Chondrocyte (in vitro differentiated cells): ENCODE data around the gene RNF169. TPM values are rescaled to one million over a fixed set of nuclear protein-coding genes. Genes with fewer than 3 reads are reported as not detected.

Experiments used
- DNase-seq: peaks from one replicate; pipeline ENCODE4 v3.0.0; 2021; ENCODE audit warnings: mixed read lengths, low spot score
- H3K27ac Mint-ChIP-seq: one replicate; pipeline ENCODE4 v1.8.0; 2021; ENCODE audit warnings: mild to moderate bottlenecking, moderate library complexity, mixed read lengths; ENCODE audit not compliant: unreplicated experiment
- H3K27me3 Mint-ChIP-seq: 2 replicates; pipeline ENCODE4 v1.8.0; 2021; ENCODE audit warnings: low read depth, mixed read lengths
- H3K36me3 Mint-ChIP-seq: 2 replicates; pipeline ENCODE4 v1.8.0; 2021; ENCODE audit warnings: low read depth, mixed read lengths
- H3K4me1 Mint-ChIP-seq: 2 replicates; pipeline ENCODE4 v1.8.0; 2021; ENCODE audit warnings: low read depth, mild to moderate bottlenecking, mixed read lengths
- H3K4me3 Mint-ChIP-seq: one replicate; pipeline ENCODE4 v1.8.0; 2021; ENCODE audit warnings: mild to moderate bottlenecking, moderate library complexity, mixed read lengths; ENCODE audit not compliant: unreplicated experiment
- H3K9me3 Mint-ChIP-seq: 2 replicates; pipeline ENCODE4 v1.8.0; 2021; ENCODE audit warnings: low read depth, mixed read lengths
- total RNA-seq: library from RNA; stranded (reverse); gene quantifications from 3 replicates; pipeline ENCODE4 v1.2.1, GENCODE V29; 2021
- TF ChIP-seq, protein P1 (sequence below): fragments of 200-600 bp; sonication (generic); IDR thresholded peaks from 2 replicates; pipeline ENCODE4 v1.5.0; 2021; ENCODE audit warnings: antibody characterized with exemption, mild to moderate bottlenecking, moderate library complexity

Gene RNF169
- total RNA-seq, 1 donor from 2014 or later: 13.1 TPM

DNA sequence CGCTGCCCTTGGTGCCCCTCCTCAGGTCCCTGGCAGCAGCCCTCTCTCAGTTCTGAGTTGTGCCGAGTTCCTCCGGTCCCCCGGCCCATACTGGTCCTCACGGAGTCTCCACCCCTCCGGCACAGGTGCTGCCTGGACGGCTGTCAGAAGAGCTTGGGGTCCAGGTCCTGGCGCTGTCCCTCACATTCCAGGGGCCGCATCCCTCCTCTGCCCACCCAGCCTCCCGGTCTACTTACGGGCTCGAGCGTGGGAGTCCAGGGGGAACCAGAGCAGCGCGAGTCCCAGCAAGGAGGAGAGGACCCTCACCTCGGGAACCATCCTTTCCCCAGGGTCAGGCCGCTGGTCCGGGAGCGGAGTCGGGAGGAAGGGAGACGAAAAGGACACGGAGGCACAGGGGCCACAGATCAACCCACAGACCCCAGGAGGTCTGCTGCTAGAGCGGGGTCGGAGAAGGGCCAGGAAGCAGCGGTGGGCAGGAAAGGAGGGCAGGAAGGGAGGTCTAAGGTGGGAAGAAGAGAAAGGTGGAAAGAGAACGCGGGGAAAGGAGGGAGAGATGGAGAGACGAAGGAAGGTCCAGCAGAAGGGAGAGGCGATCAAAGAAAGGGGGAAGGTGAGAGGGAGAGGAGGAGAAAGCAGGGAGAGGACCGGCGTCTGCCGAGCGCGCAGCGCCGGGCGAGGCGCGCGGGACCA lies 17.9 kb upstream of the RNF169 start:
- Mint-ChIP-seq H3K4me3 (peak overlapping the region; percentile 63), H3K9me3 (no peaks in the 10 kb centered on the region), H3K27ac (no peak overlapping the region), H3K4me1 (peaks cover 9% of the 10 kb centered on the region), H3K36me3 (no peaks in the 10 kb centered on the region), H3K27me3 (peaks cover 50% of the 10 kb centered on the region)
- DNase-seq: no peak
- TF ChIP-seq, protein P1, sequence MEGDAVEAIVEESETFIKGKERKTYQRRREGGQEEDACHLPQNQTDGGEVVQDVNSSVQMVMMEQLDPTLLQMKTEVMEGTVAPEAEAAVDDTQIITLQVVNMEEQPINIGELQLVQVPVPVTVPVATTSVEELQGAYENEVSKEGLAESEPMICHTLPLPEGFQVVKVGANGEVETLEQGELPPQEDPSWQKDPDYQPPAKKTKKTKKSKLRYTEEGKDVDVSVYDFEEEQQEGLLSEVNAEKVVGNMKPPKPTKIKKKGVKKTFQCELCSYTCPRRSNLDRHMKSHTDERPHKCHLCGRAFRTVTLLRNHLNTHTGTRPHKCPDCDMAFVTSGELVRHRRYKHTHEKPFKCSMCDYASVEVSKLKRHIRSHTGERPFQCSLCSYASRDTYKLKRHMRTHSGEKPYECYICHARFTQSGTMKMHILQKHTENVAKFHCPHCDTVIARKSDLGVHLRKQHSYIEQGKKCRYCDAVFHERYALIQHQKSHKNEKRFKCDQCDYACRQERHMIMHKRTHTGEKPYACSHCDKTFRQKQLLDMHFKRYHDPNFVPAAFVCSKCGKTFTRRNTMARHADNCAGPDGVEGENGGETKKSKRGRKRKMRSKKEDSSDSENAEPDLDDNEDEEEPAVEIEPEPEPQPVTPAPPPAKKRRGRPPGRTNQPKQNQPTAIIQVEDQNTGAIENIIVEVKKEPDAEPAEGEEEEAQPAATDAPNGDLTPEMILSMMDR: no peak

DNA sequence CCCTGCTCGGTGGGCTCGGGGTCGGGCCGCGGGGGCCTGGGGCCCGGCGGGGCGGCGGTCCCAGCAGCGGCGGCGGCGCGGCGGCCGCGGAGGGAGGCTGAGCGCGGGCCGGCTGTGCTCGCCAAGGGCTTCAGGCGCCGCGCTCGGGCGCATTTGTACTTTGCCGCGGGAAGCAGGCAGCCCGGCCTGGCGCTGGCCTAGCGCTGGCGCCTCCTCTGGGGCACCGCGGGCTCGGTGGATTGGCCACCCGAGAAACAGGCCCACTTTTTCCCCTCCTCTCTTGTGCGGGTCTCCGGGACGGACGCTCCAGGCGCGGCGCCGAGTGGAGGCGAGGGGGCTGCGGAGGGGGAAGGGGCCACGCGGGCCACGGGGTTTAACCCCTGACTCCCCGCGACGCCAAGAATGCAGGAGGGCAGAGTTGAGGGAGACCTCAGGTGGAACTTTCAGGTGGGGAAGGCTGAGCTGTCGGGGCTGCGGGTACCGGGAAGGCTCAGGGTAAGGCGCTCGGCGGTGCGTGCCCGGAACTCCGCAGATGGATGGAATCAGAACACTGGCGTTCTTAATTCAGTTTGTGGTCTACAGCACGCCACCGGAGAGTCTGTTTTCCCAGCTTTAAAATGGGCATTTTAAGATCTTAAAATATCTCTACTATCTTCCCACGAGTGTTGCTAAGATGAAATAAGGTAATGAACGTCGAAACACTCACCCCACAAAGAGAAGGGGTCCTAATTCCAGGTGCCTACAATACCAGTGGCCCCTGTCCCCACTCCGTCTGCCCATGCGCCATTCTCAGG lies 17.2 kb upstream of the RNF169 start, which contains the start of gene CHRDL2:
TSS of gene CHRDL2 (minus strand) at position 126 of the 794 bp plus-strand sequence. CDS start 538 bp downstream, outside the sequence.
- H3K4me3 Mint-ChIP-seq: peak within 1 kb of the TSS; percentile 63
- H3K27ac Mint-ChIP-seq: no peak within 1 kb of the TSS
- no peaks in the 10 kb centered on the region for H3K36me3 Mint-ChIP-seq
- peaks cover 5% of the 10 kb centered on the region for H3K4me1 Mint-ChIP-seq
- no peak for DNase-seq
- H3K9me3 Mint-ChIP-seq: no peaks in the 10 kb centered on the region
- TF ChIP-seq, protein P1: peak; percentile 35
- H3K27me3 Mint-ChIP-seq: peaks cover 48% of the 10 kb centered on the region

DNA sequence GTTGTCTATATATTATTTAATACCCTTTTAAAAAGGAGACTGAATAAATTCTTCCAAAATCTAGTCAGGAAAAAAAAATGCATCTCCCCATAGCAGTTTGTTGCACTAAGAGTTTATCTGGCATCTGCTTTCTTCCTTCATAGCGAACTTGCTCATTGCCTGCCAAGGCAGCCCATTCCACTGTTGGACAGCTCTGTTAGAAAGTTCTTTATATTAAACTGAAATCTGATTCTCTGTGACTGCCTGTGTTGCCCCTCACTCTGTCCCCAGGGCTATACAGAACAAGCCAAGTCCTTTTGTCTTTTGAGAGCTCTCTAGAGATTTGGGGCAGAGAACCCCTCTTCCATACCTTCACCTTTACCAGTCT lies 14.1 kb upstream of the RNF169 start:
- peaks cover 34% of the 10 kb centered on the region for H3K27me3 Mint-ChIP-seq
- H3K4me1 Mint-ChIP-seq: peaks cover 4% of the 10 kb centered on the region

GRCh38 chr11:74735365-74735928 lies 13.2 kb upstream of the RNF169 start:
- Mint-ChIP-seq H3K4me1 (peaks cover 4% of the 10 kb centered on the region), H3K27me3 (peaks cover 25% of the 10 kb centered on the region), H3K36me3 (no peaks in the 10 kb centered on the region), H3K4me3 (no peak overlapping the region), H3K9me3 (no peaks in the 10 kb centered on the region), H3K27ac (no peak overlapping the region)
- no peak for DNase-seq
- TF ChIP-seq, protein P1: no peak

More for the DNA sequence above, 14.1 kb upstream of the RNF169 start:
- H3K4me3 Mint-ChIP-seq: no peak overlapping the region
- H3K27ac Mint-ChIP-seq: no peak overlapping the region
- no peaks in the 10 kb centered on the region for H3K36me3 Mint-ChIP-seq
- no peak for DNase-seq
- no peaks in the 10 kb centered on the region for H3K9me3 Mint-ChIP-seq
- TF ChIP-seq, protein P1: no peak

DNA sequence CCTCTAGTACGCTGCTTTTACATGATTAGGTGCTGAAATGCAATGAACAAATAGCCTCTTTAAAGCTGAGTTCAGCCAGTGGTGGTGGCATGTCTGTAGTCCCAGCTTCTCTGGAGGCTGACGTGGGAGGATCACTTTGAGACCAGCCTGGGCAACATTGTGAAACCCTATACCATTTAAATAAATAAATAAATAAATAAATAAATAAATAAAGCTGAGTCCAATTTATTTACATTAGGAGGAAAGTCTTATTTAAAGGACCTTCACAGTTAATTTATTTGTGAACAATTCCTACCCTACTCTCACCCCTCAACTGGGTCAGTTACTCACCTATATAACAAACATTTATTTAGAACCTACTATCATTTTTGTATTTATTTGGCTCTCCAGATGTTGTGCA lies 12.6 kb upstream of the RNF169 start:
- Mint-ChIP-seq H3K4me3 (no peak overlapping the region), H3K27me3 (peaks cover 20% of the 10 kb centered on the region), H3K9me3 (no peaks in the 10 kb centered on the region), H3K27ac (no peak overlapping the region), H3K4me1 (peaks cover under 1% of the 10 kb centered on the region), H3K36me3 (no peaks in the 10 kb centered on the region)
- TF ChIP-seq, protein P1: no peak
- DNase-seq: no peak
